OCI-LY7 (cell line): ENCODE measurements around the gene LRBA. TPM values are rescaled to one million over a fixed set of nuclear protein-coding genes. Genes with fewer than 3 reads are reported as not detected.

Source experiments
- BruUV-seq: library from RNA; stranded (reverse); fragments of 400-500 nt; replicated peaks from 2 replicates; lab custom pipeline; 2021; lab: Mats Ljungman, UMichigan
- CTCF ChIA-PET: fragments of 300-600 bp; sonication (Branson Sonifier 250); formaldehyde crosslinking; loops from one replicate; lab custom pipeline; 2022; ENCODE audit warnings: antibody characterized with exemption; ENCODE audit not compliant: unreplicated experiment; lab: Charles Lee
- POLR2A ChIA-PET: fragments of 300-600 bp; sonication (Branson Sonifier 250); formaldehyde crosslinking; loops from one replicate; lab custom pipeline; 2022; ENCODE audit warnings: antibody characterized with exemption; lab: Charles Lee
- DNase-seq: peaks from one replicate; pipeline ENCODE4 v3.0.0-alpha.2; 2015; ENCODE audit warnings: low spot score
- H2AFZ ChIP-seq: fragments of 200-600 bp; sonication (generic), shearing (Covaris generic); 2 replicates; pipeline ENCODE4 v1.6.1; 2014; ENCODE audit warnings: mild to moderate bottlenecking, antibody characterized with exemption, low read length, moderate library complexity
- H3K27ac ChIP-seq: fragments of 200-600 bp; sonication (generic); 2 replicates; pipeline ENCODE4 v1.5.1; 2014; ENCODE audit warnings: mixed run types, low read depth, mild to moderate bottlenecking, moderate library complexity, low read length, inconsistent platforms; ENCODE audit not compliant: poor library complexity, severe bottlenecking
- H3K36me3 ChIP-seq: fragments of 200-600 bp; sonication (generic); 2 replicates; pipeline ENCODE4 v1.6.1; 2014; ENCODE audit warnings: mild to moderate bottlenecking, antibody characterized with exemption, low read length, moderate library complexity, mixed read lengths; ENCODE audit not compliant: insufficient read depth
- H3K4me1 ChIP-seq: fragments of 200-600 bp; sonication (generic); 2 replicates; pipeline ENCODE4 v1.5.1; 2014; ENCODE audit warnings: mild to moderate bottlenecking, low read length; ENCODE audit not compliant: insufficient read depth, poor library complexity, severe bottlenecking
- H3K4me2 ChIP-seq: fragments of 200-600 bp; sonication (generic); 2 replicates; pipeline ENCODE4 v1.6.1; 2014; ENCODE audit warnings: mild to moderate bottlenecking, low read length
- H3K4me3 ChIP-seq: fragments of 200-600 bp; sonication (generic); 2 replicates; pipeline ENCODE4 v1.5.1; 2014; ENCODE audit warnings: mild to moderate bottlenecking, low read depth, low read length; ENCODE audit not compliant: poor library complexity, severe bottlenecking
- H3K79me2 ChIP-seq: fragments of 200-600 bp; sonication (generic); 2 replicates; pipeline ENCODE4 v1.6.1; 2016; ENCODE audit warnings: low read depth, mild to moderate bottlenecking, low read length, moderate library complexity, mixed read lengths; ENCODE audit not compliant: insufficient read depth
- H3K9me2 ChIP-seq: fragments of 200-600 bp; sonication (generic); 2 replicates; pipeline ENCODE4 v1.6.1; 2016; ENCODE audit warnings: mild to moderate bottlenecking, low read length, mixed read lengths; ENCODE audit not compliant: insufficient read depth
- H3K9me3 ChIP-seq: fragments of 200-600 bp; sonication (generic); 2 replicates; pipeline ENCODE4 v1.6.1; 2014; ENCODE audit warnings: mild to moderate bottlenecking, mixed run types, low read length, mixed read lengths
- H4K20me1 ChIP-seq: fragments of 200-600 bp; sonication (generic); 2 replicates; pipeline ENCODE4 v1.6.1; 2014; ENCODE audit warnings: mild to moderate bottlenecking, antibody characterized with exemption, low read length, moderate library complexity, mixed read lengths; ENCODE audit not compliant: insufficient read depth
- CTCF ChIP-seq: fragments of 200-600 bp; sonication (generic); conservative IDR thresholded peaks from 2 replicates; pipeline ENCODE4 v1.5.1; 2014; ENCODE audit warnings: mild to moderate bottlenecking, antibody characterized with exemption, low read length, moderate library complexity, mixed read lengths
- EZH2phosphoT487 ChIP-seq: fragments of 200-600 bp; sonication (generic); IDR thresholded peaks from 2 replicates; pipeline ENCODE4 v1.6.1; 2018; ENCODE audit warnings: low read depth, borderline replicate concordance, mild to moderate bottlenecking, mixed run types, antibody characterized with exemption, low read length, moderate library complexity, mixed read lengths
- intact Hi-C: fragments of 100-400 bp; cut with micrococcal nuclease; formaldehyde crosslinking; loops from one replicate; pipeline ENCODE4 v1.10.0; 2022; ENCODE audit not compliant: unreplicated experiment
- total RNA-seq, 2 experiments: library from RNA; depleted of rRNA in 1 of 2; stranded (reverse); fragments of >200 nt in 1 of 2; shearing (Covaris generic) in 1 of 2; gene quantifications; 2 replicates each; pipeline ENCODE4 v1.2.3, GENCODE V29; 2014 to 2022

Gene LRBA
- total RNA-seq, 2 experiments from 2014 or later = 60.4 to 66.7 TPM

- no peaks in the 10 kb centered on the region for H3K4me1 ChIP-seq
- H3K36me3 ChIP-seq = no peaks in the 10 kb centered on the region
- ChIA-PET CTCF (no interaction called here), POLR2A (interaction anchor here (0.8 kb wide), 1 partner anchor 107 kb away, joined by 3 read pairs; no protein-coding TSS in a partner anchor)
- no peak for DNase-seq
- TF ChIP-seq EZH2phosphoT487 (no peak), CTCF (no peak)
- H3K9me2 ChIP-seq = no peaks in the 10 kb centered on the region
- no peak overlapping the region for H2AFZ ChIP-seq
- H3K9me3 ChIP-seq = no peaks in the 10 kb centered on the region
- no peaks in the 10 kb centered on the region for H4K20me1 ChIP-seq
- intact Hi-C loops = no loop called here
- no TSS peak for BruUV-seq
- H3K4me3 ChIP-seq = no peak overlapping the region
- no peak overlapping the region for H3K27ac ChIP-seq
- H3K4me2 ChIP-seq = no peak overlapping the region
- H3K79me2 ChIP-seq = no peaks in the 10 kb centered on the region
Measured at GRCh38 chr4:150355858-150356455, 659.1 kb downstream of the LRBA start.

- no peak overlapping the region for H3K4me2 ChIP-seq
- ChIA-PET CTCF (no interaction called here), POLR2A (interaction anchor here (0.8 kb wide), 1 partner anchor 107 kb away, joined by 3 read pairs; no protein-coding TSS in a partner anchor)
- H3K9me3 ChIP-seq = no peaks in the 10 kb centered on the region
- DNase-seq = no peak
- H2AFZ ChIP-seq = no peak overlapping the region
- no peak overlapping the region for H3K4me3 ChIP-seq
- no TSS peak for BruUV-seq
- no peaks in the 10 kb centered on the region for H4K20me1 ChIP-seq
- H3K4me1 ChIP-seq = no peaks in the 10 kb centered on the region
- H3K36me3 ChIP-seq = no peaks in the 10 kb centered on the region
- no peaks in the 10 kb centered on the region for H3K9me2 ChIP-seq
- no peak overlapping the region for H3K27ac ChIP-seq
- no peaks in the 10 kb centered on the region for H3K79me2 ChIP-seq
- intact Hi-C loops = no loop called here
- no peak for TF ChIP-seq EZH2phosphoT487
- no peak for TF ChIP-seq CTCF
Measured at GRCh38 chr4:150355418-150355817, 659.7 kb downstream of the LRBA start.

- H2AFZ ChIP-seq = no peak overlapping the region
- no peaks in the 10 kb centered on the region for H3K36me3 ChIP-seq
- POLR2A ChIA-PET = interaction anchor here (0.6 to 0.8 kb wide), 2 partner anchors 36 to 70 kb away, joined by 3 read pairs; no protein-coding TSS in a partner anchor
- no peak overlapping the region for H3K4me3 ChIP-seq
- H4K20me1 ChIP-seq = no peaks in the 10 kb centered on the region
- no peak for DNase-seq
- H3K79me2 ChIP-seq = no peaks in the 10 kb centered on the region
- no peaks in the 10 kb centered on the region for H3K4me1 ChIP-seq
- no peaks in the 10 kb centered on the region for H3K9me2 ChIP-seq
- BruUV-seq = no TSS peak
- no peak overlapping the region for H3K4me2 ChIP-seq
- no peak for TF ChIP-seq EZH2phosphoT487
- TF ChIP-seq CTCF = no peak
- CTCF ChIA-PET = no interaction called here
- H3K27ac ChIP-seq = no peak overlapping the region
- intact Hi-C loops = no loop called here
- H3K9me3 ChIP-seq = no peaks in the 10 kb centered on the region
Measured at GRCh38 chr4:150354214-150354796, 660.8 kb downstream of the LRBA start.
